GM18505 (cell line): ENCODE data around the gene GP9.
"Not testable (repeated sequence)": the region's sequence is repeated elsewhere in the genome, so short reads cannot be mapped to it uniquely, and the experiment has no call there.

ENCODE experiments used
- ATAC-seq: cut with Tn5 transposase; IDR thresholded peaks from one replicate; pipeline ENCODE4 v1.9.1; 2021; ENCODE audit not compliant: unreplicated experiment
- POLR2A ChIP-seq: IDR thresholded peaks from 4 replicates; pipeline ENCODE4 v1.6.1; 2011; ENCODE audit warnings: borderline replicate concordance; ENCODE audit not compliant: insufficient read depth, insufficient read length; ENCODE audit errors: extremely low read depth

The GP9 gene

DNA sequence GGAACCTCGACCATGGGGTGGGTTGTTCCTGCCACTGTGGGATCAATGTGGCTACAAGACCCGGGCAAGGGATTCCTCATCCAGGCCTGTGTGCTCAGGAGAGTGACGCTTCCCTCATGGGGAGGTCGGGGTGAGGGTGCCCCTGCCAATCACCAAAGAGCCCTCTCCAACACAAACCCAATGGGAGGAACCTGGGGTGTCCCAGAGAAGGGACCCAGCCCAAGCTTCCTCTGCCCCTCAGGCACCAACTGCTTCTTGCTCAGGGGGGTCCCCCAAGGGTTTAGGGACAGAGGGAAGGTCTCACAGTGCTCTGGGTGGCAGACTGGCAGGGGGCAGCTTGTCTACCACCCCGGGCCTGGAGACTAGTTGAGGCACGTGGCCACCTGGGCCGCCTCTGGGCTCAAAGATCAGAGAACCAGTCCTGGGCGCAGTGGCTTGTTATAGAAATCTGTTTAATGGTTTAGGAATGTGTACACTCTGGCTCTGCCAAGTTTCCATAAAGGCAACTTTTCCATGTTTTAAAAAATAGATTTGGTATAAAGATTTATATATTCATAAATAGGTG, 26.6 kb downstream of the GP9 start:
- no peak for TF ChIP-seq POLR2A
- no peak for ATAC-seq

DNA sequence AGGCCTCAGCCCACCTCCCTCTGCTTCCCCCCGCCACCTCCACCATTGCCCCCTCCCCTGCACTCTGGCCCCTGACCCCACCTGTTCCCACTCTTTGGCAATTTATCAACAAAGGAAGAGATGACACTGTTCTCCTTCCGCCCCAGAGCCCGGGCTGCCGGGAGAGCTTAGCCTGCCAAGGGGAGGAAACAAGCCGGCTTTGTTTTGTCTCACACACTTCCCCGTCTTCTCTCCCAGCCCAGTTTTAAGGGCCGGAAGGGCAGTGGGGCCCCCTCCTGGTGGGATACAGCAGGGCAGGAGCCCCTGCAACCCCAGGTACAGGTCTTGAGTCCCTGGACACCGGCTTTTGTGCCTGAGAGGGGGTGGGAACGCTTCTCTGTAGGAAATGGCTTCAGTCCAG, 27.3 kb downstream of the GP9 start:
- peak; percentile 61 for ATAC-seq

DNA sequence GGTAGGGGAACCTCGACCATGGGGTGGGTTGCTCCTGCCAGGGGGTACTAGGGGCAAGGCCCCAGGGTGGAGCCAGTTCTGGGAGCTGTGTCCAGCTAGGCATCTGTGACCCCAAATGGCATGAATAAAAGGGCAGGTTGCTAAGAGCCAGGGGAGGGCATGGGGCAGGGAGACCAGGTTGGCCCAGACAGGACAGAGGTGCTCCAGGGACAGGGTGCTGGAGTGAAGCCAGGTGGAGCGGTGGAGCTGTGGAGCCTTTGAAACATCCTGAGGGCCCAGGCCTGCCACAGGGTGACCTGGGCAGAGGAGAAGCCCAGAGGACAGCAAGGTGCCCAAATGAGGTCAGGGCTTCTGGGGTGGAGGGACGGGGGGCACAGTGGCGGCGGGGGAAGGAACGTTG, 27.7 kb downstream of the GP9 start:
- not testable (repeated sequence) for ATAC-seq

DNA sequence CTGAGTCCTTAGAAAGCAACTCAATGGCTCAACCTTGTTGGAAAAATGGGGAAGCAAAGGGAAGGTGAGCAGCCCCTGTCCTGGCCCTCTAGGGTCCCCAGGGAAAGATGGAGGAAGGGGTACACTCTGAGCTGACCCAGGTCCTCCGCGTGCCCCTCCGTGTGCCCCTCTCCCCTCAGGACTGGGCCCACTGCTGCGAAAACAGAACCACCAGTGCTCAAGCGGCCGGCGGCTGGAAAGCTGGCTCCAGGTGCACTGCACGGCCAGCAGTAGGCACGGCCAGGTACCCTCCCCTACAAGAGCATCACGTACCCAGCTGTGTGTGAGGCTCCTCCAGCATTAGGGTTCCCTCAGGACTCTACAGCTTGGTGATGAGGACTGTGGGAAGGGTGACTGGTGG, 34.7 kb downstream of the GP9 start:
- ATAC-seq: no peak
- no peak for TF ChIP-seq POLR2A

DNA sequence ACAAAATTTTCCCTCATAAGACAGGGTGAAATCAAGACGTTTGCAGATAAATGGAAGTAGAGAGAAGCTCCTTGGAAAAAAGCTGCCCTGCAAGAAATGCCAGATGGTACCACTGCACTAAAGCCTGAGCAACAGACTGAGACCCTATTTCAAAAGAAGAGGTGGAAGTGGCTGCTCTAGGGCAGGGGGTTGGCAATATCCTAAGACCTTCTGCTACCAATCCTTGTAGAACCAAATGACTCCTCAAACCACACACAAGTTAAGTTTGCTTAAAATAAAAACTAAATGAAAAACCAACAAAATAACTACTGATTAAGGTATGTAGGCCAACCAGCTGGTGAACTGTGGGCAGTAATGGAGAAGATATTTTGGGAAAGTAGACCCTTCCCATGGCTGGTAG, 39.7 kb downstream of the GP9 start:
- no peak for TF ChIP-seq POLR2A
- no peak for ATAC-seq

DNA sequence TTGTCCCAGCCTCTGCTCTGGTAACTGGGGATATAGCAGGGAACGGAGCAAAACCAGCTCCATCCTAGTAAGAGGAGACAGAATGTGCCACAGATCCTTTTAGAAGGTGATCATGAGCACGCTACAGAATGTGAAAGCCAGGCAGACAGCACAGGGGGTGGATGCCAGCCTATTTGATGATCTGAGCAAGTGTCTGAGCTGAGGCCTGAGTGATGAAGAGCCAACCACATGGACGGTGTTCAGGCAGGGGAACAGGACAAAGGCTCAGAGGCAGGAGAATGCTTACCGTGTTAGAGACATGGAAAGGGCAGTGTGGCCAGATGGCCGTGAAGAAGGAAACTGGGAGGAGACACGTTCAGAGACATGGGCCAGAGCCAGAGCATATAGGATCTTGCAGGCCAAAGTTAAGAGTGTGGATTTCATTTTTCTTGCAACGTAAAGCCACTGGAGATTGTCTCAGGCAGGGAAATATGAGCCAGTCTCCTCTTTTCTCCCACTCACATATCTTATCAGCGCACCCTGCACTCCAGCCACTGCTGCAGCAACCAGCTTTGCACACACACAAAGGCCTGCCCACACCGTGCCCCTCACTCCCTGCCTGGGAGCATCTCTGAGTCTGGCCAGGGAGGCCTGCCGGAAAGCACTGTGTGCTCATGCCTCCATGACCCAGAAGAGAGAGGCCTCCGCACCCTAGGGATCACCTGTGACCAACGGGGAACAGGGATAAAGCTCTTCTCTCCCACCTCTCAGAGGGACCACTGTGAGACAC, 41.0 kb downstream of the GP9 start:
- no peak for ATAC-seq
- TF ChIP-seq POLR2A: no peak

DNA sequence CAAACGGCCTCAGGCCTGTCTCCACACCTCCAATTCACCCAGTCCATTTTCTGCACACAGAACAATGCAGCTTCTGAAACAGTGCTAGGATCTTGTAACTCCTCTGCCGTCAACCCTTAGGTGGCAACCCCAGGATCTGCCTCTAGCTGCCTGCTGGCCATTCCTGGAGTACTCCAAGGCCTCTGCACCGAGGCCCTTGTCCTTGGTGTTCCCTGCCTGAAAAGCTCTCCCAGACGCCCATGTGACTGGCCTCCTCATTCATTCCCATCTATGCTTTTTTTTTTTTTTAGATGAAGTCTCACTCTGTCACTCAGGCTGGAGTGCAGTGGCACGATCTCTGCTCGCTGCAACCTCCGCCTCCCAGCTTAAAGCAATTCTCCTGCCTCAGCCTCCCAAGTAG, 42.7 kb downstream of the GP9 start:
- TF ChIP-seq POLR2A: no peak

DNA sequence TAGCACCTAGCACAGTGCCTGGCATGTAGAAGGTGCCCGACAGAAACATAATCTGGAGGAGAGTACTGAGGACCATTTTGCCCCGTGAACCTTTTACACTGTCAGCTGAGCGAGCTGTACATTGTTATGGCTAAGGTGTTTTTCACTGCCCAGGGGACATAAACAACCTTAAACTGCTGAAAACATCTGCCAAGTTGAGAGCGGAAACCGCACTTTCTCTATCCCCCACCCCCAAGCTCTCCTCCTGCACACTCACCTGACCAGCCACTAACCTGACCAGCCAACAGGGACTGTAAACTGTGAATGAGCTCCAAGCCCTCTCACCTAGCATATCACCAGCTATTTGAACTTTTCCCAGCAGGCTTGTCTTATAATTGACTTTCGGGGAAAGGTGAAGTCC, 43.5 kb downstream of the GP9 start:
- ATAC-seq: no peak
- TF ChIP-seq POLR2A: no peak

More for the DNA sequence above, 42.7 kb downstream of the GP9 start:
- no peak for ATAC-seq

DNA sequence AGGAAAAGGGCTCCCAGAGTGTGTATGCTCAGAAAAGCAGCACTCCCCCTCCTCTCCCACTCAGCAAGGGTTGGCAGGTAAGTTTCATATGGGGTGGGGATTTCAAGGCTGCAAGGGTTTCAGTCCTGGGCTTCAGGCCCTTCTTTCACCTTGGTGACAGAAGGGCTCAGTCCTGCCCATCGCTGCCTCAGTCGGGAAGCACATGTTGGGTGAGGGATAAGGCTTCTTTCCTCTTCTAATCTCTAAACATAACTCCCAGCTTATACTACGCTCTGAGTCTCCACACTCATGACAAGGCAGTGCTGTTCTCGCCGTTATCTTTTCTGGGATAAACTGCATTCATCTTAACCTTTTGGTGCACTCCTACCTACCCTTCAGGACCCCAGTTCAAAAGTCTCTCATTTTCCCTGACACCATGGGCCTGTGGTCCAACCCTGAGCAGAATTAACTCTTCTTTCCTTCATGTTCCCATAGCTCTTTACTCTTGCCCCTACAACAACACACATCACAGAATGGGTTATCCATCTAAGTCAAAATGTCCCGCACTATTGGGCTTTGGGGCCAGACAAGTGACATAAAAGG, 44.0 kb downstream of the GP9 start:
- ATAC-seq: no peak
- no peak for TF ChIP-seq POLR2A

DNA sequence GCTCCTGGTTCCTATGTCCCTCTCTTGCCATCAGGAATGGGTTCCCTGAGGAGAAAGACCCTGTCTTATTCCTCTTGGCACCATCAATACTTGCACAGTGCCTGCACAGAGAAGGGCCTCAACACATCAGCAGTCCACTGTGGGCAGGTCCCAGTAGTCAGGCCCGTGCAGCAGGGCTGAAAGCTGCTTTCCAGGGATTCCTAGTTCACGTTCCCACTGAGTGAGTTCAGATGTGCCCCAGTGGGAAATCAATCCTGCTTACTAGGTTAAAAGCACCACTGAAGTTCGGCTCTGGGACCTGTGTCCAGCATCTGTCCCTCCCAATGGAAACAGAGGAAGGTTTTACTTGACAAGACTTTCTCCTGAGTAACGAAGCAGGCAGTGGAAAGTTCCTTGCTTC, 45.3 kb downstream of the GP9 start:
- ATAC-seq: no peak

DNA sequence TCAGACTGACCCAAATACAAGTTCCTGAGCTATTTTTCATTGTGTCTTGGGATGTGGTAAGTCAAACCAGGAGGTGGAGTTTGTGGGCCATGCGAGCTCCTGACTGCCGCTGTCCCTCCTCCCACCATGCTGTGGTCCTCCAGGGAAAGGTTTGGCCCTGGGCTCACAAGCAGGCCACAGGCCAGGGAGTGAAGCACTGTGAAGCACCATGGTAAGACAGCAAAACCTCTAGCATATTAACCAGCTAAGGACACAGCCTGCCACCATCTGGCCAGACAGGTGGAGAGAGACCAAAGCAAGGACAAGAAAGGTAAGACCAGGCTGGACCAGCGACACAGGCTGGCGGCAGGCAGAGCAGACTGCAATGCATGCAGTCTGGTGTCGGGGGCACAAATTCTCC, 45.7 kb downstream of the GP9 start:
- TF ChIP-seq POLR2A: no peak
- ATAC-seq: no peak

More for the DNA sequence above, 45.3 kb downstream of the GP9 start:
- TF ChIP-seq POLR2A: no peak

DNA sequence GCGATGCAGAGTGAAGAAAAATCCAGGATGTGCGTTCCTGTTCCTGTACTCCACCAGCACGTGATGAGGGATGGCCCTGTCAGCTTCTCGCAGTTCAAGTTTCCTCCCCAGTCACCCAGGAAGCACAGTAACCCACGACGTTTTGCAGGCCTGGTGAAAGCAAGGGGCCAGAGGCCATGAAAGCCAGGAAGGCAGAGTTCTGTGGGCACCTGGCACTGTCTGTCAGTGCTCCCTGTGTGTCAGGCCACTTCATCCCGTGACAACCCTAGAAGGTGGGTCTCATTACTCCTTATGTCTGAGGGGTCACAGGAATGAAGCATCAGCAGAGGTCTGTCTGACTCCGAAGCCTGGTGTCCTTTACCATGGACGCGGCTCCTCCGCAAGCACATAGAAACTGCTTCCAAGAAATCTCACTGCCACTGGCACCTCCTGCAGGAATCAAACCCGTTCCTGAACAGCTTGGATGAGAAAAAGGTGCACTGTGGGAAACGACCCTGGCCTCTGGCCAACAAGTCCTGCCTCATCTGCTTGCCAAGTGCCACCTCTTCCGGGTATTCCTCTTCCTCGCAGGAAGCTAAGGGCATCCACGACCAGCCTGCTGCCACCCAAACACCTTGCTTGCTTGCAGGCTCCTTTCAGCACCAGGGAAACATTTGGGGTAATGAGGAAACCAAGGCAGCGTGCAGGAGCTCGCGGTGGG, 46.4 kb downstream of the GP9 start:
- TF ChIP-seq POLR2A: no peak
- ATAC-seq: no peak

DNA sequence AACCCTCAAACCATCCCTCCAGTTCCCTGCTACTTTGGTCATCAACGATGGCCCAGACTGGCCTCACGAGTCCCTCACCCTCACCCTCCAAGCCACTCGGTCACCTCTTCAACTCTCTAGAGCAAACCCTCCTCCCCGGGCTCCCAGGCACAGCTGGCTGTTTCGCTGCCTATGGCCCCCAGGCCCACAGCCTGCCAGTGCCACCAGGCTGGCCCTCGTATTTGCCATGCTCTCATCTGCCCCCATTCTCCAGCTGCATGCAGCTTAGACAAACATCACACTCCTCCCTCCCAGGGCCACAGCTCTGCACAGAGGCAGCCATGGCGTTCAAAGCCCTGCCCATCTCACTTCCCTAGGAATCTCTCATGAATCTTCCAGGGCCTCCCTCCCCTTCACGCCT, 47.2 kb downstream of the GP9 start:
- no peak for TF ChIP-seq POLR2A
- no peak for ATAC-seq

DNA sequence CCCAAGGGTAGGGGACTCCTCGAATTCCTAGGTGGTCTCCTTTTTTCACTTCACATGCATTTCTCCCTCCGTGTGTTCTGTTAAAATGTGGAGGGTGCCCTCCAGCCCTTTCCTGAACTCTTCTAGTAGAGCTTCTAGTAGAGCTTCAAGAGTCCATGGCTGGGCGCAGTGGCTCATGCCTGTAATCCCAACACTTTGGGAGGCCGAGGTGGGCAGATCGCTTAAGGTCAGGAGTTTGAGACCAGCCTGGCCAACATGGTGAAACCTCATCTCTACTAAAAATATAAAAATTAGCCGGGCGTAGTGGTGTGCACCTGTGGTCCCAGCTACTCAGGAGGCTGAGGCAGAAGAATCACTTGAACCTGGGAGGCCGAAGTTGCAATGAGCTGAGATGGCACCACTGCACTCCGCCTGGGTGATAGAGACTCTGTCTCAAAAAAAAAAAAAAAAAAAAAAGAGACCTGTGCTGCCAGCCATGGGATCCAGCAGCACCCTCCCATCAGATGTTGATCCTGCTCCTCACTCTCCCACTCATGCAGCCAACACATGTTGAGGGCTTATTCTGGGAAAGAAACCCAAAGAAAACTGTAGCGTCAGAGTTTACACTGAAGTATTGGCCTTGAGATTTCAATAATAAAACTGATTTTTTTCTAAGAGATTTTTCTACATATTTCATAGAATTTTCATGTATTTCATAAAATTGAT, 50.6 kb downstream of the GP9 start:
- ATAC-seq: not testable (repeated sequence)
